ENCODE results near the gene BRIP1. TPM values are rescaled to one million over a fixed set of nuclear protein-coding genes. Genes with fewer than 3 reads are reported as not detected.
"Not testable (repeated sequence)": the region's sequence is repeated elsewhere in the genome, so short reads cannot be mapped to it uniquely, and the experiment has no call there.

BRIP1 gene
- total RNA-seq, 4 donors from 2014 or later, result 0.80 to 2.4 (median 0.93) TPM

GRCh38 chr17:61825448-61826137, 37.7 kb downstream of the BRIP1 start:
- intact Hi-C loops (cut with DNase I; ENCODE audit: low total_unique reads), result no loop called here
- no peak overlapping the region for H3K4me3 ChIP-seq (ENCODE audit: low read depth, poor library complexity, severe bottlenecking)
- 92% methylated on average over 2 of the region's 2 CpGs for WGBS, 2 donors
- no peak for DNase-seq (ENCODE audit: low spot score in 2 of 2)
- TF ChIP-seq CTCF (IDR thresholded peaks at IDR 0.05), result no peak
- no peak for TF ChIP-seq POLR2A (IDR thresholded peaks at IDR 0.05)

DNA sequence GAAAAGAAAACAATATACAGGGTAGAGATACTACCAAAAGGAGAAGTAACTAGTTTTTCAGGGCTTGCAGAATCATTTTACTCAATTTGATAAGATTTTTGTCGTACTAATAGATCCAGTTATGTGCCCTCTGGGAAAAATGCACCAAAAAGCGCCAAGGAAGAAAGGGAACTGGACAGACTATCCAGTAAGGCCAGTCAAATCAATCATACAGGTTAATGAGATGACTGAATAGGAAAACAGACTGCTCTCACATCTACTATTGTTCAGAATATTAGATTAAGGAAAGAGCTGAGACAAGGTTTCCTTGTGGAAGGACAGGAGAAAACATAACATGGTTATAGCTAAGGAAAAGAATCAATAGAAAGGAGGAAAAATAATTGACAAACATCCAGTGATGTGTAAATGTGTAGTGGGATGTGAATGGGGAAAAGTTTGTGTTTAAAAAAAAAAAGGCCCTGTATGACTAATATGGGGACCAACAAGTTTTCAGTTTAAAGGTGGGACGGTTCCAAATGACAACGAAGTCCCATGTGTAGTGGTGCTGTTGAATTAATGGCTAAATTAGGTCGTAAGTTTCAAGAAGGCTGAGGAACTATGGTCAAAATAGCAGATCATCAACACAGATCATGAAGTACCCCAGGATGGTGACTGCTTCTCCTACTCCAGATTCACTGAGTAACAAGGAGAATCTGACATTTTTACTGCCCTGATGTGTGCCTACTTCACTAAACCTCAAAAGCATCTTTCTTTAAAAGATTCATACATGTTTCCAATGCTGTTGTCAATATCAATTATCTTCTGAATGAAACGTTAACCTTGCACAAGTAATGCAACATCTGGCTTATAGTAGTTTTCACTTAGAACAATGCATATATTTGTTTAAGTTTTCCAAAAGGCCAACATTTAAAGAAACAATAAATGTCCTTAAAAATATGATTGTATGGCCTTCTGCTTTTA, 40.7 kb downstream of the BRIP1 start:
- TF ChIP-seq CTCF (IDR thresholded peaks at IDR 0.05), result no peak
- TF ChIP-seq POLR2A (IDR thresholded peaks at IDR 0.05), result no peak
- no peak overlapping the region for H3K4me3 ChIP-seq (ENCODE audit: low read depth, poor library complexity, severe bottlenecking)
- DNase-seq (ENCODE audit: low spot score in 2 of 2), result no peak
- 90 to 92% methylated on average over 6 of the region's 6 CpGs for WGBS, 2 donors
- intact Hi-C loops (cut with DNase I; ENCODE audit: low total_unique reads), result no loop called here

- WGBS, 2 donors, result 73 to 89% methylated on average over 4 of the region's 4 CpGs
- intact Hi-C loops (cut with DNase I; ENCODE audit: low total_unique reads), result no loop called here
- no peak for DNase-seq (ENCODE audit: low spot score in 2 of 2)
These were observed 41.7 kb downstream of the BRIP1 start for GRCh38 chr17:61821655-61822054.

GRCh38 chr17:61819265-61819664, 44.1 kb downstream of the BRIP1 start:
- intact Hi-C loops (cut with DNase I; ENCODE audit: low total_unique reads); H3K4me3 ChIP-seq (ENCODE audit: low read depth, poor library complexity, severe bottlenecking); DNase-seq (ENCODE audit: low spot score in 2 of 2): not testable (repeated sequence)
- 92 to 100% methylated on average over 3 of the region's 3 CpGs for WGBS, 2 donors

More at GRCh38 chr17:61821655-61822054, 41.7 kb downstream of the BRIP1 start:
- H3K4me3 ChIP-seq (ENCODE audit: low read depth, poor library complexity, severe bottlenecking), result no peak overlapping the region
- TF ChIP-seq CTCF (IDR thresholded peaks at IDR 0.05) (no peak), POLR2A (IDR thresholded peaks at IDR 0.05) (no peak)

- H3K4me3 ChIP-seq (ENCODE audit: low read depth, poor library complexity, severe bottlenecking), result no peak overlapping the region
- intact Hi-C loops (cut with DNase I; ENCODE audit: low total_unique reads), result no loop called here
- DNase-seq (ENCODE audit: low spot score in 2 of 2), result no peak
- TF ChIP-seq POLR2A (IDR thresholded peaks at IDR 0.05) (no peak), CTCF (IDR thresholded peaks at IDR 0.05) (no peak)
These were observed 45.1 kb downstream of the BRIP1 start for GRCh38 chr17:61818225-61818624.

DNA sequence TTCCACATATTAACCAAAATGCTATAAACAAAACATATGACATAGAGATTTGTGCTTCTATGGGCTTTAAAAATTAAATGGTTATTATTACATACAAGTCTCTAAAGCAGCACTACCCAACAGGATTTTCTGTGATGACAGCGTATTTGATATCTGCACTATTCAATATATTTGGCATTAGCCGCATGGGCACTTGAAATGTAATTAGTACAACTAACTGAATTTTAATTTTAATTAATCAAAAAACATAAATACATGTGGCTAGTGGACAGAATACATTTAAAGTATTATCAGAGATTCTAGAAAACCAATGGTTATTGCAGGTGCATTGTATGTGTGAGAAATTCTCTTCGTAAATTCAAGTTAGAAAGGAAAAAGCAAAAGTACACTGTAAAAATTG, 45.9 kb downstream of the BRIP1 start:
- intact Hi-C loops (cut with DNase I; ENCODE audit: low total_unique reads), result no loop called here
- WGBS, 2 donors, result 97 to 99% methylated on average over 3 of the region's 3 CpGs
- TF ChIP-seq CTCF (IDR thresholded peaks at IDR 0.05), result no peak
- TF ChIP-seq POLR2A (IDR thresholded peaks at IDR 0.05), result no peak
- H3K4me3 ChIP-seq (ENCODE audit: low read depth, poor library complexity, severe bottlenecking), result no peak overlapping the region
- DNase-seq (ENCODE audit: low spot score in 2 of 2), result no peak

All from lower leg skin (tissue), 4 donors.